GM12892 (cell line): Measurements from ENCODE around the gene AMOTL1.

ENCODE experiments used
- POLR2AphosphoS5 ChIP-seq: IDR thresholded peaks from 2 replicates; pipeline ENCODE4 v1.6.1; 2011; ENCODE audit warnings: low read depth, low read length, control low read depth
- TAF1 ChIP-seq: IDR thresholded peaks from 2 replicates; pipeline ENCODE4 v1.6.1; 2011; ENCODE audit warnings: low read depth, mild to moderate bottlenecking, control low read depth, low read length, borderline replicate concordance

DNA sequence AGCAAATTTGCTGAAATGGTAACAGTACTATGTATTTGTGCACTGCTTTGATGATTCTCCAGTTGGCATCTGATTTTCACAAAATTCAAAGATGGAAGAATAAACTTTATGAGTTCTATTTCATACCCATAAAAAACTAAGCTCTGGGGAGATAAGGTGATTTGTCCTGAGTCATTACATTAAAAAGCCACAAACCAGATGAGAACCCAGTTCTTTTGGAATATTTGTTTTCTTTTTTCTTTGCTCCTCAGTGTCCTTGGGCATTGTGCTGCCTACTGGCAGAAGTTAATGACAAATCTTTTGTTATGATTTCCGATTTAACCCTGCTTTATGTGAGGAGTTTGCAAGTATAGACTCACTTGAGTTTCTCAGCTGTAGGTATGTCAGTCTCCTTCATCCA lies 45.4 kb upstream of the AMOTL1 start:
- TF ChIP-seq POLR2AphosphoS5 (no peak), TAF1 (no peak)
